NCI-H2107 (cell line): ENCODE results near the gene RREB1.
"Not testable (repeated sequence)": the region's sequence is repeated elsewhere in the genome, so short reads cannot be mapped to it uniquely, and the experiment has no call there.

Experiments
- DNase-seq: peaks from one replicate; lab custom pipeline; 2025; lab: John Stamatoyannopoulos, UW

The RREB1 gene

GRCh38 chr6:7246401-7247178, 138.8 kb downstream of the RREB1 start:
- no peak for DNase-seq

- no peak for DNase-seq
These were observed 139.4 kb downstream of the RREB1 start for GRCh38 chr6:7247179-7247456.

- DNase-seq, result no peak
These were observed 140.1 kb downstream of the RREB1 start for GRCh38 chr6:7247828-7248227.

- no peak for DNase-seq
These were observed 141.6 kb downstream of the RREB1 start for GRCh38 chr6:7249391-7249790.

- DNase-seq, result no peak
These were observed 142.3 kb downstream of the RREB1 start for GRCh38 chr6:7249946-7250643.

- no peak for DNase-seq
These were observed 143.1 kb downstream of the RREB1 start for GRCh38 chr6:7250812-7251211.

- DNase-seq, result no peak
These were observed 144.0 kb downstream of the RREB1 start for GRCh38 chr6:7251646-7252260.

GRCh38 chr6:7252390-7252789, 144.6 kb downstream of the RREB1 start:
- DNase-seq, result no peak

- DNase-seq, result no peak
These were observed 147.4 kb downstream of the RREB1 start for GRCh38 chr6:7254980-7255835.

- DNase-seq, result no peak
These were observed 148.2 kb downstream of the RREB1 start for GRCh38 chr6:7255918-7256317.

GRCh38 chr6:7256785-7257184, 149.0 kb downstream of the RREB1 start:
- no peak for DNase-seq

- DNase-seq, result no peak
These were observed 149.9 kb downstream of the RREB1 start for GRCh38 chr6:7257521-7258230.

GRCh38 chr6:7258231-7258763, 150.5 kb downstream of the RREB1 start:
- no peak for DNase-seq

GRCh38 chr6:7260291-7261031, 152.7 kb downstream of the RREB1 start:
- no peak for DNase-seq

GRCh38 chr6:7261032-7261841, 153.5 kb downstream of the RREB1 start:
- DNase-seq, result peak; percentile 32

- DNase-seq, result no peak
These were observed 154.2 kb downstream of the RREB1 start for GRCh38 chr6:7261852-7262461.

- no peak for DNase-seq
These were observed 155.2 kb downstream of the RREB1 start for GRCh38 chr6:7262746-7263518.

GRCh38 chr6:7263519-7263805, 155.7 kb downstream of the RREB1 start:
- not testable (repeated sequence) for DNase-seq

GRCh38 chr6:7264041-7264440, 156.3 kb downstream of the RREB1 start:
- no peak for DNase-seq
